ENCODE data around the gene FMOD. TPM values are rescaled to one million over a fixed set of nuclear protein-coding genes. Genes with fewer than 3 reads are reported as not detected.
A peak's percentile ranks its signal among the peaks of the same experiment; 100 is the strongest.

The FMOD gene
- total and polyA plus RNA-seq, 9 donors: 110 to 175 (median 137) TPM

DNA sequence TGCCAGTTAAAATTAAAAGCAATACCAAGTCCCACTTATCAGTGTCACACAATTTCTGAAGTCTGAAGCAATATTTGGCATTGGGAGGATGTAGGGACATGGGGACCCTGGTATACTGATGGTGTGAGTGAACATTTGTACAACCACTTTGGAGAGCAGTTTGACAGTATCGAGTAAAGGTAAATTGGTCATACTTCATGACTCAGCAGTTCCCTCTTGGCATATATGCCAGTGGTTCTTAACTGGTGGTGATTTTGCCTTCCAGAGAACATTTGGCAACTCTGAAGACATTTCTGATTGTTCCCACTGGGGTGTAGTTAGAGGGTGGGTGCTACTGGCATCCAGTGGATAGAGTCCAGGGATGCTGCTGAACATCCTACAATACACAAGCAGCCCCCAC lies 19.7 kb downstream of the FMOD start:
- intact Hi-C loops (cut with DNase I): no loop called here
- TF ChIP-seq EP300 (IDR thresholded peaks at IDR 0.05): no peak
- no peak for TF ChIP-seq CTCF (IDR thresholded peaks at IDR 0.05)
- no peak for TF ChIP-seq POLR2A (IDR thresholded peaks at IDR 0.05)
- Histone ChIP-seq H3K9me3 (no peaks in the 10 kb centered on the region), H3K4me3 (no peak overlapping the region), H3K27ac (no peak overlapping the region), H3K36me3 (no peaks in the 10 kb centered on the region), H3K4me1 (ENCODE audit: insufficient read depth) (no peaks in the 10 kb centered on the region), H3K27me3 (no peaks in the 10 kb centered on the region)
- peak in 1 of 5 donors; percentile 3 for DNase-seq
- 86 to 96% (median 87%) methylated on average over 1 of the region's 1 CpG for WGBS, 3 donors

- intact Hi-C loops (cut with DNase I): loop anchor here in 1 of 4 donors (5.0 kb wide), 1 partner anchor 56 kb away; no protein-coding TSS in a partner anchor
- Histone ChIP-seq H3K9me3 (no peaks in the 10 kb centered on the region), H3K36me3 (no peaks in the 10 kb centered on the region), H3K27ac (peak overlapping the region in 1 of 2 donors; percentile 91), H3K4me3 (no peak overlapping the region), H3K27me3 (no peaks in the 10 kb centered on the region), H3K4me1 (ENCODE audit: insufficient read depth) (peaks cover 12% of the 10 kb centered on the region)
- TF ChIP-seq EP300 (IDR thresholded peaks at IDR 0.05): no peak
- TF ChIP-seq POLR2A (IDR thresholded peaks at IDR 0.05): no peak
- TF ChIP-seq CTCF (IDR thresholded peaks at IDR 0.05): no peak
- peak in 2 of 5 donors; percentile 62 to 68 for DNase-seq
- 58 to 62% (median 58%) methylated on average over 7 of the region's 7 CpGs for WGBS, 3 donors
Measured at GRCh38 chr1:203328714-203329122, 22.2 kb downstream of the FMOD start.

GRCh38 chr1:203327684-203328457 lies 23.1 kb downstream of the FMOD start:
- Histone ChIP-seq H3K36me3 (no peaks in the 10 kb centered on the region), H3K9me3 (no peaks in the 10 kb centered on the region), H3K27me3 (no peaks in the 10 kb centered on the region), H3K4me1 (ENCODE audit: insufficient read depth) (peaks cover 15% of the 10 kb centered on the region), H3K4me3 (peak overlapping the region; percentile 44), H3K27ac (peak overlapping the region; percentile 74 to 91)
- DNase-seq: peak in 1 of 5 donors; percentile 77
- intact Hi-C loops (cut with DNase I): loop anchor here in 2 of 4 donors (2.0 to 5.0 kb wide), 2 partner anchors 55 to 56 kb away; no protein-coding TSS in a partner anchor
- WGBS, 3 donors: 10 to 14% (median 11%) methylated on average over 31 of the region's 31 CpGs
- TF ChIP-seq CTCF (IDR thresholded peaks at IDR 0.05) (peak; percentile 6 to 69 (median 56)), EP300 (IDR thresholded peaks at IDR 0.05) (no peak), POLR2A (IDR thresholded peaks at IDR 0.05) (no peak)

DNA sequence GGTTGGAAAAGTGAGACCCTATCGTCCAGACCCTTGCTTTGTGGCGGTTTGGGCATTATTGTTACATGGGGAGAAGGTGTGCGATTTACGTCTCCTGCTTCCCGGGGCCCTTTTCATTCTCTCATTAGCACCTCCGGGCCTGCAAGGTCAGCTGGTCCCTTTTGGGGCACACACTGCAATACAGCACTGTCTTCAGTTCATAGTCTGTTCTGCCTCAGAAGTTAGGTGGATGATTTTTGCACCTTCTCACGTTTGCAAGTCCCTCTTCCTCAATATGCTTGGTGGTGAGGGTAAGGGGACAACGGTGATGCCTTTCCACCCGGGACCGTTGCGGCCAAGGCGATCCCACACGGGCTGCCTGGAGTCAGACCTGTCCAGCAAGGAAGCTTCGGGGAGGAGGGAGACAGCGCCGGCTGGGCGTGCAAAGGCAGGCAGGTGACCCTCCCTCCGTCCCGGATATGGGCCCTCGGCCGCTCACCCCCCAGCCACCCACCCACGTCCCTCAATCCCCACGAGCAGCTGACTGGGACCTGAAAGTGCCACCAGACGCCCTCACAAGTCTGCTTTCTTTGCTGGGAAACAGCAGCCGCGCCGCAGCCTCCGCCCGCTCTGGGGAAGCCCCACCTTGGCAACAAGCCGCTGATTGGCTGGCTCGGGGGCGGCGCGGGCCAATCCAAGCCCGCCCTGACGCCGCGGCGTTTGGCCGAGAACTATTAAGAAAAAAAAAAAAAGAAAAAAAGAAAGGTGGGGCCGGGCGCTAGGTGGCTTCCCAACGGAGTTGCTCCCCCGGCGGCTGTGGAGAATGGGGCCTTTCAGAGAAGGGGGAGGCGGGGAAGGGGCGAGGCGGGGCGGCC lies 23.9 kb downstream of the FMOD start:
- Histone ChIP-seq H3K36me3 (no peaks in the 10 kb centered on the region), H3K4me1 (ENCODE audit: insufficient read depth) (peaks cover 22% of the 10 kb centered on the region), H3K27me3 (no peaks in the 10 kb centered on the region), H3K9me3 (no peaks in the 10 kb centered on the region), H3K27ac (peak overlapping the region; percentile 74 to 91), H3K4me3 (peak overlapping the region; percentile 44)
- 6 to 8% (median 7%) methylated on average over 43 to 49 of the region's 49 CpGs for WGBS, 3 donors
- peak; percentile 82 for TF ChIP-seq POLR2A (IDR thresholded peaks at IDR 0.05)
- no peak for TF ChIP-seq CTCF (IDR thresholded peaks at IDR 0.05)
- intact Hi-C loops (cut with DNase I): loop anchor here in 2 of 4 donors (2.0 to 5.0 kb wide), 2 partner anchors 54 to 55 kb away; no protein-coding TSS in a partner anchor
- peak; percentile 95 to 97 (median 95) for DNase-seq
